Measurements from ENCODE around the gene MC2R.

GRCh38 chr18:13877157-13877556, 38.2 kb downstream of the MC2R start:
- TF ChIP-seq CTCF (IDR thresholded peaks at IDR 0.05) (no peak), POLR2AphosphoS5 (IDR thresholded peaks at IDR 0.05; ENCODE audit: low read depth, low read length) (no peak), REST (IDR thresholded peaks at IDR 0.05; ENCODE audit: insufficient read depth in 1 of 2, low read depth in 2 of 2, low read length in 1 of 2) (no peak)

Measured in Panc1 (cell line).